Tibial nerve (tissue), 4 donors: Measurements from ENCODE around the gene TMEM94.

Experiments
- CTCF ChIP-seq, 5 experiments: fragments of 200-600 bp in 3 of 5; fragments of 450-650 bp in 2 of 5; sonication (generic) in 3 of 5; IDR thresholded peaks; one replicate each; pipeline ENCODE4 v1.5.1; 2016 to 2019; ENCODE audit warnings: antibody characterized with exemption in 5 of 5, mild to moderate bottlenecking in 3 of 5, moderate library complexity in 2 of 5
- EP300 ChIP-seq, 2 donors: sonication (generic); formaldehyde crosslinking; IDR thresholded peaks; one replicate each; pipeline ENCODE4 v1.6.1; 2017; ENCODE audit warnings: antibody characterized with exemption in 2 of 2, mild to moderate bottlenecking in 1 of 2

- TF ChIP-seq CTCF (IDR thresholded peaks at IDR 0.05) (no peak), EP300 (IDR thresholded peaks at IDR 0.05) (no peak)
Measured at GRCh38 chr17:75445296-75445695, 11.1 kb upstream of the TMEM94 start.
